ENCODE results near the gene SPINK4.

GRCh38 chr9:33231623-33231942 lies 8.4 kb upstream of the SPINK4 start:
- no peak for TF ChIP-seq NR1H2 (CRISPR knock-in tag; IDR thresholded peaks at IDR 0.05)
- no peak for TF ChIP-seq CTCF (IDR thresholded peaks at IDR 0.05)
- no peak for TF ChIP-seq IRF2 (CRISPR knock-in tag; IDR thresholded peaks at IDR 0.05; ENCODE audit: borderline replicate concordance, low read depth)
- TF ChIP-seq CREM (CRISPR knock-in tag; IDR thresholded peaks at IDR 0.05): no peak
- no peak for TF ChIP-seq TEAD4 (CRISPR knock-in tag; IDR thresholded peaks at IDR 0.05)
- TF ChIP-seq CBFB (CRISPR knock-in tag; IDR thresholded peaks at IDR 0.05; ENCODE audit: low read depth): no peak
